Measurements from ENCODE around the gene CADM2. TPM values are rescaled to one million over a fixed set of nuclear protein-coding genes. Genes with fewer than 3 reads are reported as not detected.

Gene CADM2
- total RNA-seq, 4 donors from 2014 or later, result 1.7 to 34.7 (median 7.9) TPM

DNA sequence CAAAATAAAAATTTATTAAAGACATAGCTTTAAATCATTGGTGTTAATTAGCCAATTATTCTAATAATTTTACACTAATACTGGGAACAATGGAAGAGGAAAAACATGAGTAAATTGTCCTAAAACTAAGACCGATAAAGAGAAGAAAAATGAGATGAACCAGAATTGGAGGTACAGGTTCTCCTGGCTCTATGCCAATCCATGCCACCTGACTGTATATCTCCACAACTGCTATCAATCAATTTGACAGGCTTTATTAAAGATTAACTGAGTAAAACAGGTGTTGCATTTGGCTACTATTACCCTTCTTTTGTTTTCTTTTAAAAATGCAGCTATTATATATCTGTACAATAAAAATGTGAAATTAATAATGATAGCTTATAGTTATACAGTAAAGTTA, 850.0 kb downstream of the CADM2 start:
- TF ChIP-seq CTCF (IDR thresholded peaks at IDR 0.05), result no peak
- ATAC-seq (ENCODE audit: low FRiP score) (no peak), DNase-seq (ENCODE audit: low spot score) (no peak)

GRCh38 chr3:85821130-85821756, 862.5 kb downstream of the CADM2 start:
- DNase-seq (ENCODE audit: low spot score), result no peak
- no peak for ATAC-seq (ENCODE audit: low FRiP score)
- no peak for TF ChIP-seq CTCF (IDR thresholded peaks at IDR 0.05)

GRCh38 chr3:85835857-85836440, 877.2 kb downstream of the CADM2 start:
- ATAC-seq (ENCODE audit: low FRiP score) (no peak), DNase-seq (ENCODE audit: low spot score) (no peak)
- TF ChIP-seq CTCF (IDR thresholded peaks at IDR 0.05), result no peak

DNA sequence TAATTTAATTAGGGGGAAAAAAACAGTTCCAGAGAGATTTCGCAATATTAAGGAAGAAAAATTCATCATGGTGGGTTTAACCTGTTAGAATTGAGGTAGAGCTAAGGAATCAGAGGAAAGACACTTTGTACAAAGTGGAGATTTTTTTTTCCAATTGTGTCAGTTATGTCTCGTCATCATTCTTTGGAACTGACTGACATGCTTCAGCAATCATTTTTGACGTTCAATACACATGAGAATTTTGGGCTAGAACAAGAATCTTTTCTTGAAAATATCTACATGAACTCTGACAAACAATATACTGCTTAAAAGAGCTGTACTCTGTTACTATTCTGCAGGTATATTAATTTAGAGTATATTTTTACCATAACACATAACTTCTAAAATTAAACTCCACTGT, 878.6 kb downstream of the CADM2 start:
- DNase-seq (ENCODE audit: low spot score) (no peak), ATAC-seq (ENCODE audit: low FRiP score) (no peak)
- no peak for TF ChIP-seq CTCF (IDR thresholded peaks at IDR 0.05)

DNA sequence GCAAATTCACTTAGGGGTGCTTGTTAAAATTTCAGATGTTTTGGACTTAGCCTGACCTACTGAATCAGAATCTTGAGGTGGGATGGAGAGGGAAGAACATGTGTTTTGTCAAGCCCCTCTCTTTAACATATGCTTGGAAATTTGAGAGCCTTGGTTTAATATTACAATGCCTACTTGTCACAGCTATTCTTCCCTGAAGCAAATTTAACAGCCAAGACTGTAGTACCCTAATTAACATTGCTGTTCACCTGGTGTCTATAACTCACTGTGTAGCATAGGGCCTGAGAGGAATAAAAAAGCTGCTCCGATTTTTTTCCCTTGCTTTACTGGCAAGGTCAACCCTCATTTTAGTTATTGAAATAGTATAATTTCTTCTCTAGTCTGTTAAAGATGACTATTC, 880.1 kb downstream of the CADM2 start:
- DNase-seq (ENCODE audit: low spot score) (no peak), ATAC-seq (ENCODE audit: low FRiP score) (no peak)
- TF ChIP-seq CTCF (IDR thresholded peaks at IDR 0.05), result no peak

- ATAC-seq (ENCODE audit: low FRiP score) (no peak), DNase-seq (ENCODE audit: low spot score) (no peak)
- no peak for TF ChIP-seq CTCF (IDR thresholded peaks at IDR 0.05)
These were observed 883.3 kb downstream of the CADM2 start for GRCh38 chr3:85842081-85842480.

DNA sequence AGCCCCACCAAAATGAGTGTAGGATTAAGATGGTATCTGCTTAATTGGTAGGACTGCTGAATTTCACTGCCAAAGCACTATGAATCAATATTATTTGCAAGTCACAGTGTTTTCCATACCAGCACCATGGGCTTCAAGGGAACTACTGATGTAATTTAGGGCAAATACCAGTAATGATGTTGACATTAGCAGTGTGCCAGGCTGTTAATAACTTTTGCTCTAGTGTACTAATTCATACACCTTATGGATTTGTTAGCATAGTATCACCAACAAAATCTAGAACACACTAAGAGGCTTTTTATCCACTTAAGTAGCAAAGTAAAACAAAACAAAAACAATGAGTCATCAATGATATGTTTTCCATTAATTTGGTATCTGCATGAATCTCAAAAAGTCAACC, 888.2 kb downstream of the CADM2 start:
- DNase-seq (ENCODE audit: low spot score) (no peak), ATAC-seq (ENCODE audit: low FRiP score) (no peak)
- no peak for TF ChIP-seq CTCF (IDR thresholded peaks at IDR 0.05)

All from omental fat pad (tissue), 4 donors.